GM19351 (cell line): ENCODE measurements around the gene ZDHHC19.
"Not testable (repeated sequence)": the region's sequence is repeated elsewhere in the genome, so short reads cannot be mapped to it uniquely, and the experiment has no call there.

Experiments
- ATAC-seq: cut with Tn5 transposase; IDR thresholded peaks from one replicate; pipeline ENCODE4 v1.9.1; 2021; ENCODE audit warnings: mild to moderate bottlenecking, moderate library complexity; ENCODE audit not compliant: unreplicated experiment

ZDHHC19 gene

DNA sequence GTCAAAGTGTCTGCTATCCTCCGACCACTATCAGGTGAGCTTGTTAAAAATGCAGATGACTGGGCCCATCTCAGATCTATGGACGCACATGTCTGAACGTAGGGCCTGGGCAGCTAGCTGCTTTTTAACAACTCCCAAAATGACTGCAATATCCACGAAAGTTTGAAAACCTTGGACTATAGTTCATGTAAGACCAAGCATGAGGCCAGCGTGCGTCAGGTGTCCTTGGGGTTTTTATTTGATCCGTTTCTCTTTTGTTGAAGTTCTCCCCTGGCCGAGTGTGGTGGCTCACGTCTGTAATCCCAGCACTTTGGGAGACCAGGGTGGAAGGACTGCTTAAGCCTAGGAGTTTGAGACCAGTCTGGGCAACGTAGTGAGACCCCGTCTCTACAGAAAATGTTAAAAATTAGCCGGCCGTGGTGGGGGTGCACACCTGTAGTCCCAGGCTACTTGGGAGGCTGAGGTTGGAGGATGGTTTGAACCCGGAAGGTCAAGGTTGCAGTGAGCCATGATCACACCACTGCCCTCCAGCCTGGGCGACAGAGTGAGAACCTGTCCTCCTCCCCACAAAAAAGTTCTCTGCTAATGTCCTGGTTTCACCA lies 14.7 kb upstream of the ZDHHC19 start:
- no peak for ATAC-seq

DNA sequence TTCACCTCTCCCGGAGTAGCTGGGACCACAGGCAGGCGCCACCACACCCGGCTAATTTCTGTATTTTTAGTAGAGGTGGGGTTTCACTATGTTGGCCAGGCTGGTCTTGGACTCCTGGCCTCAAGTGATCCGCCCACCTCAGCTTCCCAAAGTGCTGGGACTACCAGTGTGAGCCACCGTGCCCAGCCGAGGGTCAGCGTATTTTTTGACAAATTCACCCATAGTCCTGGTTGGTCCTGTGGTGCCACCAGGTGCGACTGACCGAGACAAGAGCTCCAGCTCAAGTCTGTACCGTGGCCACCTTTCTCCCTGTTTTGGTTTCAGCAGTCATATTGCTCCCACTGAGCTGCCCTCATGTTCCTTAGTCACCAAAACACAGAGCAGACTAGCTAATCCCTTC lies 13.9 kb upstream of the ZDHHC19 start:
- ATAC-seq: no peak

DNA sequence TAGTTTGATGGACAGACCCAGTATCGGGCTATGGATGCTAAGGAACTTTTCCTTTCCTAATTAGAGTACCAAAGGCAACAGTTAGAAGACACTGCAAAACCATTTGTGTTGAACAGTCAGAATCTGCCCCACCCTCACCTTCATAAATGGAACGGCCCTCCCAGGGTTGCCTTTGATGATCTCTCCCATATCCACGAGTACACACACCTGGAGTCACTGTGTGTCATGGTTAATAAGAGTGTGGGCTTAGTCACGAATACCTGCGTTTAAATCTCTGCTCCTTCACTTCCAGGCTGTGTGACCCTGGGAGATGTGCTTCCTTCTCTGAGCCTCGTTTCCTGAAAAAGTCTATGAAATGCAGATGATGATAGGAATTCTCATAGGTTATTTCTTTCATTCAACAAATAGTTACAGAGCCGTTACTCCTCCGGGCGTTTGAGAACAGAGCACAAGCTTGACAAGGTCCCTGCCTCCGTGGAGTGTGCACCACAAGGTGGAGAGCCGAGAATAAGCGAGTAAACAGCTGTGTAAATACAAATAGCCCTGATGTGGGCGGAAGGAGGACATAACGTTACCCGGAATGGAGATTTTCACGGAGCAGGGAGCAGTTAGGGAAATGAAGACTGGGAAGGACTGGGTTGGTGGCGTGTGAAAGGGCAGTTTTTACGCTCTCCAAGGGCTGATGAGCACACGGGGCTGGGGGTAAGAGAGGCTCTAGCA lies 11.8 kb upstream of the ZDHHC19 start:
- no peak for ATAC-seq

DNA sequence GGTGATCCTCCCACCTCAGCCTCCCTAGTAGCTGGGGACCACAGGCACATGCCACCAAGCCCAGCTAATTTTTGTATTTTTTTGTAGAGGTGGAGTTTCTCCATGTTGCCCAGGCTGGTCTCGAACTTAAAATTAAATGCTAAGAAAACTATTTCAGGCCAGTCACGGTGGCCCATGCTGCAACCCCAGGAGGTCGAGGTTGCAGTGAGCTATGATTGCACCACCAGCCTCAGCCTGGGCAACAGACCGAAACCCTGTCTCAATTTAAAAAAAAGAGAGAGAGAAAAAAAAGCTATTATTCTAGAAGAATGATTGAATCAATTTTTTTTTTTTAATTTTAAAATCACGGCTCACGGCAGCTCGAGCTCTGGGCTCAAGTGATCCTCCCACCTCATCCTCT lies 9.8 kb upstream of the ZDHHC19 start:
- ATAC-seq: no peak

DNA sequence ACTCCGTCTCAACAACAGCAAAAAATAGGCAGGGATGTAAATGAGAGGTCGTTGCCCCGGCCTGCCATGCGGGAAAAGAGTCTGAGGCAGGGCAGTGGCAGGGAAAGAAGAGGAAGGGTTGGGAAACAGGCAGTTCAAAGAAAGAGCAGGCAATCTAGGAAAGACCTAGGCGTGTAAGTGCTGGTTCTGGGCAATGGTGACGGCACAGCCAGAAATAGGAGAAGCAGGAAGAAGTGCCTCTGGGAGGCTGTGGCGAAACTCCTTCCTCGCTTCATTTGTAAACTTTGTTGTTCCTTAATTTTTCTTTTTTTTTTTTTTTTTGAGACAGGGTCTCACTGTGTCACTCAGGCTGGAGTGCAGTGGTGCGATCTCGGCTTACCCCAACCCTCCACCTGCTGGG lies 9.4 kb upstream of the ZDHHC19 start:
- ATAC-seq: no peak

DNA sequence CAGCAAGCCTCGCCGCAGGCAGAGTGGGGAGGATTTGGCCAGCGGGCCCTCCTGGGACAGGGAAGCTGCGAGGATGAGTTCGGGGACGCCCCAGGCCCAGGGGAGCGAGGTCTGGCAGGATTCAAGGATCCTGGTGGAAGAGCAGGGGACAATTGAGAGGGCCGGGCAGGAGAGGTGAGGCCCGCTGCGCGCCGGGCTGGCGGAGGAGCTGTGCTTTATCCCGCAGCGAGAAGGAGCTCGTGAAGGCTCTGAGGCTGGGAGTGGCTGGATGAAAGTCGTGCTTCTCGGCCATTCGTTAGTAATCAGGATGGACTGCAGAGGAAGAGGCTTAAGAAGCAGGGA lies 8.7 kb upstream of the ZDHHC19 start:
- no peak for ATAC-seq

DNA sequence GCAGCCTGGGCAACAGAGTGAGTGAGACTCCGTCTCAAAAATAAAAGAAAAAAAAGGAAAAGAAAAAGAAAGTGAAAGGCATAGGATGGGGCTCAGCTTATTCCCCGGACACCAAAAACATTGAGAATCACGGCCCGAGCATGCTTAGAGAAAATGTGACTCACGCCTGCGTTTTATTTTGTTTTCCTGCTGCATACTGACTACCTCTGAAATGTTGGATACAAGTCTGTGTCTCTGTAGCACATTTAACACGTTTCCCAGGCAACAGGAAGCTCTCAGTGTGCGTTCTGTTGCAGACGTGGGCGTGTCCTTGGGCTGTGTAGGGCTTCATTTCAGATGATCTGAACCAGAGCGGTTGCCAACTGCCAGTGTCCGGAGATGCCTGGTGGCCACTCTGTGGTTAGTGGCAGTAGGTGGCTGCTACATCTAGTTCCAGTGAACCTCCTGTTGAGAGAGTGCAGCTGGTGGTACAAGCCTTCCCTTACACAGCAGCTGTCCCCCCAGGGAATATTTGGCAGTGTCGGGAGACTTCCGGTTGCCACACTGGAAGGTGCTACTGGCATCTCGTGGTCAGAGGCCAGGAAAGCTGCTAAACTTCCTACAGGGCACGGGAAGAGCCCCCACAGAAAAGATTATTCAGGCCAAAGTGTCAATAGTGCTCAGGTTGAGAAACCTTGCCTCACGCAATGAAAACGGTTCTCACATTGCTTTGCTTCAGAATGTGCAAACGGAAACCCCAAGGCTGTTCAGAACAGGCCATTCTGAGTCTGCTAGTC lies 8.2 kb upstream of the ZDHHC19 start:
- ATAC-seq: peak; percentile 61

DNA sequence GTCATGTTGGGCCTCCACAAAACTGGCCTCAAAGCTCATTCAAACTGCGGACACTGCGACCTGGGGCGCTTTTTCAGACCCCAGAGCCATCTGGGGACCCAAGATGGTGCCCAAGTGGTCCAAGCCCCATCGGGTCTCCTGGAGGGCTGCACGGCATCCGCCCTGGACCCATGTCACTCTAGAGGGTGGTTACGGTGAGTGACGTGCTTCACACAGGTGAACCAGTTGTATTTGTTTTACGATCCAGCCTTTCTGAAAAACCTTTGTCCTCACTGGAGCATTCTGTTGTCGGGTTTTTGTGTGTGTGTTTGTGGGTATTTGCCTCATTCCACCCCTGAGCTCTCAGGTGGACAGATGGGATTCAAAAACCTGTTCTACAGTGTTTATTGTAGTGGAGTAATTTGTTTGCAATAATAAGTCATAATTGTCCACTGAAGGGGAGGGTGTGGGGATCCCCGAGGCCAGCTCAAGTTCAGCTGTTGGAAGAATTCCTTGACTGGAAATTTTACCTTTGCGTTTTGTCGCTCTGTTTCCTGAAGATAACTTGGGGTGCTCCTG lies 7.0 kb upstream of the ZDHHC19 start:
- no peak for ATAC-seq

DNA sequence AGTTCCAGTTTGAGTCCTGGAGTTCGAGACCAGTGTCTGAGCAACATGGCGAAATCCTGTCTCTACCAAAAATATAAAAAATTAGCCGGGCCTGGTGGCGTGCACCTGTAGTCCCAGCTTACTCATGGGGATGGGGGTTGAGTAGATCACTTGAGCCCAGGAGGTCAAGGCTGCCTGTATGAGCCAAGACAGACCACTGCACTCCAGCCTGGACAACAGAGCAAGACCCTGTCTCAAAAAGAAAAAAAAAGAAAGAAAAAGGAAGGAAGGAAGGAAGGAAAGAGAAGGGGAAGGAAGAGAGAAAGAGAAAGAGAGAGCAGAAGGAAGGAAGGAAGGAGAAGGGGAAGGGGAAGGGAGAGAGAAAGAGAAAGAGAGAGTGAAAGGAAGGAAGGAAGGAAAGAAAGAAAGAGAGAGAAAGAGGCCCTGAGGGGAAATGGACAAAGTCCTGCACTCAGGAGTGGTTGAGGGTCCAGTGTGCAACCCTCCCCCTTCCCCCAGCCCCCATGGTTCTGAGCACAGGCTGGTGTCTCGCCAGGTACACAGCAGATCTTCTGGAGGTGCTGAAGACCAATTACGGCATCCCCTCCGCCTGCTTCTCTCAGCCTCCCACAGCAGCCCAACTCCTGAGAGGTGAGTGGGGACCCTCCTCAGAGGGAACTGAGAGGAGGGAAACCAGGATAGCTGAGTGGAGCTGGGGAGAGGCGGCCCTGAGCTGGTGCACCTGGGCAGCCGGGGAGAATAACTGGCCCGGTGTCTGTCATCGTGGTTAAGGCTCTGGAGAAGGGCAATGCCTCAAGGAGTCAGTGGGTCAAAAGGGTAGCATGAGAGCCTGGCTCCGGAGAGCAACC lies 6.3 kb upstream of the ZDHHC19 start:
- ATAC-seq: no peak

DNA sequence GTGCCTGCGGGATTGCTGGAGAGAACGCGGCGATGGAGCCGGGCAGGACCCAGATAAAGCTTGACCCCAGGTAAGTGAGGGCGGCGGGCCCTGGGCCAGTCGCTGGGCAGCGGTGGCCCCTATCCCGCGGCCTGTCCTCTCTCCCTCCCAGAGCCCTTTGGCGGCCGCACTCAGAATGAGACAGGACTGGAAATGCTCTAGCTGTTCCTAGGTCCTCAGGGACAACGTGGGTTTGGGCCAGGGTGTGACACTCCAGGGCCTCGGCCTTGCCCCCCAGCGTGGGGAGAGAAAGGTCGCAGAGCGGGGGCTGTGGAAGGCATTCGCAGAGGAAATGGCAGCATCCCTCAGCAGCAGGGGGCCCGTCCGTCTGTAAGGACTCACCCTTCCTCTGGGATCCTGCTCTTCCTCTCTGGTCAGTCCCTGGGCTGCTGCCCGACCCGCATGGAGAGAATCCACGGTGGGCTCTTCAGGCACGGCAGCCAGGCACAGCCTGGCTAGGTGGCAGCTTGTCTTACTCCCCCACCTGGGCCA lies 5.5 kb upstream of the ZDHHC19 start:
- ATAC-seq: no peak

DNA sequence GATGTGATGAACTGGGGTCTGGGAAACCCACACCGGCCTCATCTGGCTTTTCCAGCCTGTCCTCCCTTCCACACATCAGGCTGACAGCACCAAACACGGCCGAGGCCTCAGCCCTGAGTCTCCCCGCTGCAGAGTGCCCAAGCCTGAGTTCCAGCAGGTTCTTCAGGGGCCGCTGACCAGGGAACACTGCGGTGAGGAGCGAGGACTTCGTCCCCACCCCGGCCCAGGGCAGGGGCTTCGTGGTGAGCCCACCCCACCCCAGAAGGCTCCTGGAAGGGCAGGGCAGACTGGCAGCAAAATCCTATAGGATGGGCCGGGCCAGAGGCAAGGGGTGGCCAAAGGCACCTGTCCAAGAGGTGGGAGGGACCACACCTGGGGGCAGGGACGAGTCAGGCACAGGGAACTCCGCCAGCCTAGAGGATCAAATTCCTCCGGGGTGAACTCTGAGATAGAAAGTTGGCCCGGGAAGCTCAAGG lies 4.9 kb upstream of the ZDHHC19 start, which contains the start of gene SLC51A:
Gene SLC51A (plus strand): TSS at position 446 of the 476 bp plus-strand sequence. CDS start 179 bp downstream, outside the sequence.
- ATAC-seq: no peak

DNA sequence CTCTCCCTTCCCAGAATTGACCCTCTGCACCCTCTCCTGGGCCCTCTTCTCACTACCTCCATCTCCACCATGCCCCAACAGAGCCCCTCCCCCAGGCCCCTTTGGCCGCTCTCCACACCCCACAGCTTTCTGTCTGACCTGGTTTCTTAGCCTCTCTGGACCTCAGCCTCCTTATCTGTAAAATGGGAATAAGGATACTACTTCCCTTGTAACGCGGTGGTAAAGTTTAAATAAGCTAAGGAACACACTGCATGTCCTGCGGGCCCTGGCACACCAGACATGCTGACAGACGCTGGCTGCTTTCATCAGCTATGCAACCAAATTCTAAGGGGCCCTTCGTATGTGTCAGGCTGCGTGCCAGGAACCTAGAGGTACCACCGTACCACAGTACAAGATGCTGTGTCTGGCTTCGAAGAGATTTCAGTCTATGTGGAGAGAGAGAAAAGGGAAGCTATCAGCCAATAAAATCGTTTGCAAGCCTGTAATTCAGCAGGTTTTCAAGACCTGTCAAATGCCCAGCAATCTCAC lies 4.4 kb upstream of the ZDHHC19 start:
- no peak for ATAC-seq

DNA sequence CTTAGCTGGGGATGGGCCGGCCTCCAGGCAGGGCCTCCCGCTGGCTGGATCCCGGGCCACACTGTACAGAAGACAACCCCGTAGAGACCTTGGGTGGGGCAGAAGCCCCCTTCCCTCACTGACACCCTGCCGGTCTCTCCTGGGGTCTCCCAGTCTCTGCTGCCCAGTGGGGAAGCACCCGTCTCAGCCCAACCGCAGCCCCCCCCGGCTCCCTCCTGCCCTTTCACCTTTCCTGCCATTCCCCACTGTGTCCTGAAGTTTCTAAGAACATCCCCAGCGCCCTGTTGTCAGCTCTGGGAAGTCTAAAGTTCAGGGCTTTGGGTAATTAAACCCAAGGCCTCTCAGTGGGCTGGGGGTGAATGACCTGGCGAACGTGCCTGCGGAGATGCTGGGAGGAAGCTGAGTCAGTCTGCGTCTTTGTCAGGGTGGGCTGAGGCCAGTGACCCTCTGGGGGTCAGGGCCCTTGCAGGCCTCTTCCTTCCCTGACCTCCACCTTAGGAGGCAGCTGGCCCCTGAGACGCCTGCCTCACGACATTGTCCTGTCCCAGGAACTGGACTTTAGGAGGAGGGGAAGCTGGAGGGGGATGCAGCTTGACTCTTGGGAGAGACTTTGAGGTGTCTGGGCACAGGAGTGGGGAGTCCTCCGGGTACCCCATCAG lies 3.7 kb upstream of the ZDHHC19 start:
- no peak for ATAC-seq

DNA sequence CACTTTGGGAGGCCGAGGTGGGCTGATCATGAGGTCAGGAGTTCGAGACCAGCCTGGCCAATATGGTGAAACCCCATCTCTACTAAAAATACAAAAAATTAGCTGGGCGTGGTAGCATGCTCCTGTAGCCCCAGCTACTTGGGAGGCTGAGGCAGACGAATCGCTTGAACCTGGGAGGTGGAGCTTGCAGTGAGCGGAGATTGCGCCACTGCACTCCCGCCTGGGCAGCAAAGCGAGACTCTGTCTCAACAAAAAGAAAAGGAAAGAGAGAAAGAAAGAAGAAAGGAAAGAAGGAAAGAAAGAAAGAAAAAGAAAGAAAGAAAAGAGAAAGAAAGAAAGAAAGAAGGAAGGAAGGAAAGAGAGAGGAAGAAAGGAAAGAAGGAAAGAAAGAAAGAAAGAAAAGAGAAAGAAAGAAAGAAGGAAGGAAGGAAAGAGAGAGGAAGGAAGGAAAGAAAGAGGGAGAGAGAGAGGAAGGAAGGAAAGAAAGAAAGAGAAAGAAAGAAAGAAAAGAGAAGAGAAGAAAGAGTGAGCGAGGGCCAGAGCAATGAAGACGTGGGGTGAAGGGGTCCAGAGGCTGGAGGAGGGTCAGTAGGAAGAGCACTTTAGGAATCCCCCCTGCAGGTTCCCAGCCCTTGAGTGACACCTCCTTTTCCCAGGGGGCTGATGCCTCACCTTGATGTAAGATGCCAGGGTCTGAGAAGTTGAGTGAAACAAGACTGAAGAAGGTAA lies 1.1 kb downstream of the ZDHHC19 start:
- ATAC-seq: not testable (repeated sequence)

DNA sequence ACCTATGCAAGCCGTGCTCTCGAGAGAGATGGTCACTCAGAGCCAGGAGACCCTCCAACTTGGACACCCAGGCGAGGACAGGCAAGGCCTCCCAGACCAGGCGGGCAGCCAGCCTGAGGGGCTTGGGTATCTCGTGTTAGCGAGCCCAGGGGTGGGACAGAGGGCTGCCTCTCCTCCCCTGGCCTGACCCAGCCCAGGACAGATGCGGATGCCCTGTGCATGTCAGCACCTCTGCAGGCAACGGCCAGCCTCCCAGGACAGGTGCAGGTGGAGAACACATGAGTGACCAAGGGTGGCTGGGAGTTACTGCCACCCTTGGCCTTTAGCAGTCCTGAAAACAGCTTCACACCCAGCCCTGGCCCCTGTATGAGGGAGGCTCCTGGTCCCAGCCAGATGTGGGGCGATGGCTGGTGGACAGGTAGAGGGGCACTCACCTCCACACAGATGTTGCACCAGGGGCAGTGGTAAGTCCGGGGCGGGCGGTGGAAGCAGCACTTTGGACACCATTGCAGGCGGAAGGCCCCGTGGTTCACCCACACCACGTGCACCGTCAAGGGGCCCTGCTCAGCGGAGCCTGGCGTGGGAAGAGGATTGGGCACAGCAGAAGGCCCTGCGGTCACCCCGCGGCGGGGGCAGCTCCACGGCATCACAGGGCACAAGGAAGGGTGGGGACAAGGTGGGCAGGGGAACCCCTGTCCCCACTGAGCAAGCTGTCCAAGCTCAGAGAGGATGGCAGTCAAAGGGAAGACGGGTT lies 2.1 kb downstream of the ZDHHC19 start:
- ATAC-seq: no peak

DNA sequence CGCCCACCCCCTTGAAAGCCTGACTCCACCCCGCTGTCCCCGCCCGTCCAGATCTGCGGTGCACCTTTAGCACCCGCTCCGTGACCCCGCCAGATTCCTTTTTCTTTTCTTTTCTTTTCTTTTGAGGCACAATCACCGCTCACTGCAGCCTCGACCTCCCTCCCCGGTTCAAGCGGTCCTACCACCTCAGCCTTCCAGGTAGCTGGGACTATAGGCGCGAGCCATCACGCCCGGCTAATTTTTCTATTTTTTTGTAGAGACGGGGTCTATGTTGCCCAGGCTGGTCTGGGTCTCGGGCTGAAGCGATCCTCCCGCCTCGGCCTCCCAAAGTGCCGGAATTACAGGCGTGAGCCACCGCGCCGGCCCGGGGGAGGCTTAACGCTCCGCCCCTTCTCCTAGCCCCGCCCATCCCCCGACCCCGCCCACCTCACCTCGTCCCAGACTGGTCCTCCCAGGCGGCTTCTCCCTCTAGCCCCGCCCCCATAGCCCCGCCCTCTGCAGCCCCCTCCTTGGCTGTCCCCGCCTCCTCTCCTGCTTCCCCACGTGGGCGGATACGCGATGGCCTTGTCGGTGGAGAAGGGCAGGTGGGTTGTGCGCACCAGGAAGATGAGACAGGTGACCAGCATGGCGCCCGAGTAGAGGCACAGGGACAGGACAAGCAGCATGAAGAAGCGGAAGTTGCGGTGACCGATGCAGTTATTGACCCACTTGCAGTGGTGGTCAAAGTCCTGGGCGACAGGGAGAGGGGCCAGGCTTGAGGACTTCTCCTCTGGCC lies 3.2 kb downstream of the ZDHHC19 start:
- ATAC-seq: peak; percentile 58

DNA sequence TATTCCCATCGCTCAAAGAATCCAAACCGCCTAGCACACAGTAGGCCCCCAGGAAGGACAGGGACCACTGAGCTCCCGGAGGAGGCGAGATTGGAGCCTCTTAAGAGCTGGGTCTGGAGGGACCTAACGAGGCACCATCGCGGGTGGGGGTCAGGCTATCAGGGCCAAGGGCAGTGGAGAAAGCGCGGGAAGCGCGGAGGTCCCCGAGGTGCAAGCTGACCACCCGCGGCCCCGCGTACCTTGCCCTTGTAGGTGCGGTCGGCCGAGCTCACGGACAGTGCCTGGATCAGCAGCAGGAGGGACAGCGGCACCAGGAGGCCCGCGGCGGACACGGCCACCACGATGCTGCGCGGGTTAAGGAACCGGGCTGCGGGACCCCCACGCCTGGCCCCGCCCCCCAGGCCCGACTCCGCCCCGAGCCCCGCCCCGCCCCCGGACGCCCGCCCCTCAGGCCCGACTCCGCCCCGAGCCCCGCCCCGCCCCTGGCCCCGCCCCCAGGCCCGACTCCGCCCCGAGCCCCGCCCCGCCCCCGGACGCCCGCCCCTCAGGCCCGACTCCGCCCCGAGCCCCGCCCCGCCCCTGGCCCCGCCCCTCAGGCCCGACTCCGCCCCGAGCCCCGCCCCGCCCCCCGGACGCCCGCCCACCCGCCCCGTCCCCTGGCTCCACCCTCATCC lies 3.9 kb downstream of the ZDHHC19 start:
- ATAC-seq: no peak
